ENCODE results near the gene SOX1. TPM values are rescaled to one million over a fixed set of nuclear protein-coding genes. Genes with fewer than 3 reads are reported as not detected.

Gene SOX1
- total RNA-seq, 1 donor from 2014 or later: not detected

DNA sequence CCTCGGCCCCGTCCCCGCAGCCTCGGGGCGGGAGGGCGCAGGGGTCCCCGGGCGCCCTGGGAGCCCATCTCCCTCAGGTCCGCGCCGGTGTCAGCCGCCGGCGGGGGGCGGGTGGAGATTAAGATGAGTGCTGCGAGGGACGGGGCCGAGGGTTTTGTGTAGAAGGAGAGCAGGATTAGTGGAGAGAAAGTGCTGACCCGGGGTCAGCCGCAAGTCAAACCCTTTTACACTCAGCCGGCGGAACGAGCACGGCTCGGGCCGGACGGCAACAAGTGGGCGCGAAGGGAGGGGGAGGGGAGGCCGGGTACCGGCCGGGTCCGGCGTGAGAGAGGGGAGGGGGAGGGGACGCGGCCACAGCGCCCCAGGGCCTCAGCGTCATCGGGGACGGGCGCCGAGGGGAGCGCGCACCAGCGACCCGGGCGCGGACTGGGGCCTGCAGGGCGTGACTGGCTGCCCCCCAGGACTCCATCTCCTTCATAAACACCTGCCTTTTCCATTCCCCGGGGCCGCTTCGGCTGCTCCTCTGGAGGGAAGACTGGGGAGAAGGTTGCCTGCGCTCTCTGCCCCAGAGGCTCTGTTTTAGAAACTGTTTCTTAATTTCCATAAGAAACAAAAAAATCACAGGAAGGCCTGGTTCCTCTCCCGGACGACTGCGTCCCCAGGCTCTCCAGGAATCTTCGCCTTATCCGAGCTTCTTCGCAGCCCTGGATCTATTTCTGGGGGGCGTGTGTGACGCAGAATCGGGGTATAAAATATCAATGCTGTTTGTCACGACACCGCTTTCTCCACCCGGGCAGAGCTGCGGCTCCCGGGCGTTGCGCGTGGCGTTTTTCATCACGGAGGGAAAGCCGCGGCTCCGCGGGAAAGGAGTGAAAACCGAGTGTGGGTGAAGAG is 6.5 kb downstream of the SOX1 start:
- DNase-seq (ENCODE audit: low spot score in 2 of 2, unreplicated experiment in 2 of 2): no peak
- no peak for TF ChIP-seq CTCF (IDR thresholded peaks at IDR 0.05; ENCODE audit: unreplicated experiment)
- H3K4me3 Mint-ChIP-seq: peak overlapping the region; percentile 60
- peaks cover 80% of the 10 kb centered on the region for H3K27me3 Mint-ChIP-seq (ENCODE audit: low read depth)
- no peaks in the 10 kb centered on the region for H3K36me3 Mint-ChIP-seq
- H3K9me3 Mint-ChIP-seq: no peaks in the 10 kb centered on the region
- no peak overlapping the region for H3K27ac Mint-ChIP-seq
- H3K4me1 Mint-ChIP-seq: peaks cover 18% of the 10 kb centered on the region

- TF ChIP-seq CTCF (IDR thresholded peaks at IDR 0.05; ENCODE audit: unreplicated experiment): no peak
- Mint-ChIP-seq H3K4me1 (peaks cover 15% of the 10 kb centered on the region), H3K9me3 (no peaks in the 10 kb centered on the region), H3K27me3 (ENCODE audit: low read depth) (peaks cover 74% of the 10 kb centered on the region), H3K4me3 (peak overlapping the region; percentile 60), H3K36me3 (no peaks in the 10 kb centered on the region), H3K27ac (no peak overlapping the region)
- DNase-seq (ENCODE audit: low spot score in 2 of 2, unreplicated experiment in 2 of 2): no peak
Measured at GRCh38 chr13:112074139-112074865, 7.4 kb downstream of the SOX1 start.

- no peak for TF ChIP-seq CTCF (IDR thresholded peaks at IDR 0.05; ENCODE audit: unreplicated experiment)
- no peaks in the 10 kb centered on the region for H3K9me3 Mint-ChIP-seq
- peaks cover 9% of the 10 kb centered on the region for H3K4me1 Mint-ChIP-seq
- no peak overlapping the region for H3K27ac Mint-ChIP-seq
- no peak overlapping the region for H3K4me3 Mint-ChIP-seq
- no peak for DNase-seq (ENCODE audit: low spot score in 2 of 2, unreplicated experiment in 2 of 2)
- H3K36me3 Mint-ChIP-seq: no peaks in the 10 kb centered on the region
- peaks cover 67% of the 10 kb centered on the region for H3K27me3 Mint-ChIP-seq (ENCODE audit: low read depth)
Measured at GRCh38 chr13:112077729-112078128, 10.8 kb downstream of the SOX1 start.

DNA sequence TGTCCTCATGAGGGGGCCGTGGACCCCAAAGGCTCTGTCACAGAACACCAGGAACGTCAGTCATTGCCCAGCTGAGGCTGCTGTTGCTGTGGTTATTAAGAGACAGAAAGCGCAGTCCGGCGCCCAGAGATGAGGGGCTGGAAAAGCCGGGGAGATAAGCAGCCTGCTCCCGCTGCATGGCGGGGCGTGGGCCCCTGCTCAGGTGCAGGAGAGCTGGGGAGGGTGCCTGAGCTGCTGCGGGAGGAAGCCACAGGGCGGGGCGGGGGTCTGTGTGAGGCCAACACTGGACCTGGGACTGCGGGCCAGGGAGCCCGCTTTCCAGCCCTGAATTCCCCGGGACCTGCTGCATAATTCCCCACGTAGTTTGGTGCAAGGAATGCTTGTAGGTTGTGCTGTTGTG is 11.3 kb downstream of the SOX1 start:
- no peak for DNase-seq (ENCODE audit: low spot score in 2 of 2, unreplicated experiment in 2 of 2)
- Mint-ChIP-seq H3K27me3 (ENCODE audit: low read depth) (peaks cover 68% of the 10 kb centered on the region), H3K27ac (no peak overlapping the region), H3K4me1 (peaks cover 6% of the 10 kb centered on the region), H3K36me3 (no peaks in the 10 kb centered on the region), H3K9me3 (peaks cover under 1% of the 10 kb centered on the region), H3K4me3 (no peak overlapping the region)
- no peak for TF ChIP-seq CTCF (IDR thresholded peaks at IDR 0.05; ENCODE audit: unreplicated experiment)

DNA sequence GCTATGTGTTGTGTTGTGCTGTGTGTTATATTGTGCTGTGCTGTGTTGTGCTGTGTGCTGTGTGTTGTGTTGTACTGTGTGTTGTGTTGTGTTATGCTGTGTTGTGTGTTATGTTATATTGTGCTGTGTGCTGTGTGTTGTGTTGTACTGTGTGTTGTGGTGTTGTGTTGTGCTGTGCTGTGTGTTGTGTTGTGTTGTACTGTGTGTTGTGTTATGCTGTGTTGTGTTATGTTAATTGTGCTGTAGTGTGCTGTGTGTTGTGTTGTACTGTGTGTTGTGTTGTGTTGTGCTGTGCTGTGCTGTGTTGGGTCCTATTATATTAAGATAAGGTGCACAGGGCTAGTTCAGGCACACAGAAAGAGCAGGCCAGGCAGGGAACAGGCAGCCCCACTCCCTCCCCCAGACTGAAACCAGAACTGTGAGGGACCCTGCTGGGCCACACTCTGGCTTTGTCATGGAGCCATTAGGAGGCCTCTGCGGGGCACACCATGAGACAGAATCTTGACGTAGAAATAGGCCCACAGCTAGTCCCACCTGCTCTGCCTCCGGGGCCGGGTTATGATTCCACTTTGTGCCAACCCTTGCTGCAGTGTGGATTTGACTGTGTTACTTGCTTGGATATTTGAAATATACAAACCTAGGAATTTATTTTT is 12.1 kb downstream of the SOX1 start:
- Mint-ChIP-seq H3K4me3 (no peak overlapping the region), H3K27ac (no peak overlapping the region), H3K4me1 (peaks cover under 1% of the 10 kb centered on the region), H3K27me3 (ENCODE audit: low read depth) (peaks cover 62% of the 10 kb centered on the region), H3K9me3 (peaks cover 8% of the 10 kb centered on the region), H3K36me3 (no peaks in the 10 kb centered on the region)
- DNase-seq (ENCODE audit: low spot score in 2 of 2, unreplicated experiment in 2 of 2): no peak
- TF ChIP-seq CTCF (IDR thresholded peaks at IDR 0.05; ENCODE audit: unreplicated experiment): no peak
